HepG2 (cell line): ENCODE data around the gene CCT7. TPM values are rescaled to one million over a fixed set of nuclear protein-coding genes. Genes with fewer than 3 reads are reported as not detected.

ENCODE experiments used
- BATF2 ChIP-seq: sonication (generic); formaldehyde crosslinking; IDR thresholded peaks from 2 replicates; pipeline ENCODE4 v1.8.0; 2022; ENCODE audit warnings: mild to moderate bottlenecking, missing genetic modification reagents, moderate library complexity
- CAMTA2 ChIP-seq: sonication (generic); formaldehyde crosslinking; IDR thresholded peaks from 2 replicates; pipeline ENCODE4 v1.4.0; 2020; ENCODE audit warnings: mild to moderate bottlenecking, missing genetic modification reagents, borderline replicate concordance
- CHD4 ChIP-seq: fragments of 200-600 bp; sonication (generic); IDR thresholded peaks from 2 replicates; pipeline ENCODE4 v1.7.0; 2017; ENCODE audit warnings: mild to moderate bottlenecking, low read length, borderline replicate concordance
- DMAP1 ChIP-seq: IDR thresholded peaks from 2 replicates; pipeline ENCODE4 v1.6.1; 2016
- ELF3 ChIP-seq: IDR thresholded peaks from 2 replicates; pipeline ENCODE4 v1.6.1; 2016; ENCODE audit warnings: missing genetic modification reagents, missing compliant biosample characterization
- FOXP4 ChIP-seq: sonication (generic); formaldehyde crosslinking; IDR thresholded peaks from 2 replicates; pipeline ENCODE4 v1.4.0; 2020; ENCODE audit warnings: missing genetic modification reagents
- GMEB2 ChIP-seq: IDR thresholded peaks from 2 replicates; pipeline ENCODE4 v1.6.1; 2016; ENCODE audit warnings: missing biosample characterization, missing genetic modification reagents, low read depth
- HMG20A ChIP-seq: IDR thresholded peaks from 2 replicates; pipeline ENCODE4 v1.6.1; 2016; ENCODE audit warnings: borderline replicate concordance
- IRF2 ChIP-seq: IDR thresholded peaks from 2 replicates; pipeline ENCODE4 v1.6.1; 2018; ENCODE audit warnings: missing genetic modification reagents, missing compliant biosample characterization
- JUND ChIP-seq: sonication (generic); formaldehyde crosslinking; IDR thresholded peaks from 2 replicates; pipeline ENCODE4 v1.8.0; 2022; ENCODE audit warnings: mild to moderate bottlenecking, missing genetic modification reagents
- KLF11 ChIP-seq: IDR thresholded peaks from 2 replicates; pipeline ENCODE4 v1.6.1; 2016; ENCODE audit warnings: missing compliant biosample characterization
- KLF13 ChIP-seq: sonication (generic); formaldehyde crosslinking; IDR thresholded peaks from 2 replicates; pipeline ENCODE4 v1.4.0; 2020; ENCODE audit warnings: mild to moderate bottlenecking, missing genetic modification reagents
- KLF16 ChIP-seq, 2 experiments: sonication (generic) in 1 of 2; formaldehyde crosslinking in 1 of 2; IDR thresholded peaks; 2 replicates each; pipeline versions ENCODE4 v1.6.1 to v1.8.0; 2016 to 2023; ENCODE audit warnings: missing genetic modification reagents in 2 of 2, missing compliant biosample characterization in 1 of 2
- NR3C1 ChIP-seq: sonication (generic); formaldehyde crosslinking; IDR thresholded peaks from 2 replicates; pipeline ENCODE4 v1.4.0; 2020; ENCODE audit warnings: missing genetic modification reagents
- PHB2 ChIP-seq: fragments of 450-650 bp; IDR thresholded peaks from 2 replicates; pipeline ENCODE4 v1.6.1; 2018; ENCODE audit not compliant: partially characterized antibody
- SNAPC2 ChIP-seq: sonication (generic); formaldehyde crosslinking; IDR thresholded peaks from 2 replicates; pipeline ENCODE4 v1.8.1; 2022; ENCODE audit warnings: mild to moderate bottlenecking, missing genetic modification reagents
- TCF12 ChIP-seq, 2 experiments: fragments of 450-650 bp in 1 of 2; sonication (generic) in 1 of 2; formaldehyde crosslinking in 1 of 2; IDR thresholded peaks; 2 replicates each; pipeline versions ENCODE4 v1.6.1 to v1.8.0; 2017 to 2022; ENCODE audit warnings: antibody characterized with exemption in 1 of 2, mild to moderate bottlenecking in 1 of 2, missing genetic modification reagents in 1 of 2, moderate library complexity in 1 of 2
- ZBTB38 ChIP-seq: sonication (generic); formaldehyde crosslinking; IDR thresholded peaks from 2 replicates; pipeline ENCODE4 v1.5.1; 2020; ENCODE audit warnings: mild to moderate bottlenecking, missing genetic modification reagents
- ZC3H4 ChIP-seq: sonication (generic); formaldehyde crosslinking; IDR thresholded peaks from 2 replicates; pipeline ENCODE4 v1.4.0; 2020; ENCODE audit warnings: missing genetic modification reagents, borderline replicate concordance
- ZNF143 ChIP-seq: sonication (generic); formaldehyde crosslinking; IDR thresholded peaks from 2 replicates; pipeline ENCODE4 v1.4.0; 2020; ENCODE audit warnings: missing genetic modification reagents
- ZNF280B ChIP-seq: sonication (generic); formaldehyde crosslinking; IDR thresholded peaks from 2 replicates; pipeline ENCODE4 v1.5.0; 2020; ENCODE audit warnings: missing genetic modification reagents, mild to moderate bottlenecking, borderline replicate concordance
- ZNF441 ChIP-seq: sonication (generic); formaldehyde crosslinking; IDR thresholded peaks from 2 replicates; pipeline ENCODE4 v1.7.0; 2021; ENCODE audit warnings: missing genetic modification reagents, borderline replicate concordance
- ZNF615 ChIP-seq: sonication (generic); formaldehyde crosslinking; IDR thresholded peaks from 2 replicates; pipeline ENCODE4 v1.5.0; 2020; ENCODE audit warnings: mild to moderate bottlenecking, missing genetic modification reagents, borderline replicate concordance
- ZNF672 ChIP-seq: sonication (generic); formaldehyde crosslinking; IDR thresholded peaks from 2 replicates; pipeline ENCODE4 v1.8.1; 2022; ENCODE audit warnings: missing genetic modification reagents
- ZNF709 ChIP-seq: sonication (generic); formaldehyde crosslinking; IDR thresholded peaks from 2 replicates; pipeline ENCODE4 v1.5.0; 2020; ENCODE audit warnings: mild to moderate bottlenecking, missing genetic modification reagents
- ZNF75D ChIP-seq: sonication (generic); formaldehyde crosslinking; IDR thresholded peaks from 2 replicates; pipeline ENCODE4 v1.8.1; 2023; ENCODE audit warnings: missing genetic modification reagents, mild to moderate bottlenecking, borderline replicate concordance
- ZNF816 ChIP-seq: sonication (generic); formaldehyde crosslinking; IDR thresholded peaks from 2 replicates; pipeline ENCODE4 v1.8.0; 2022; ENCODE audit warnings: missing genetic modification reagents, mild to moderate bottlenecking, borderline replicate concordance
- polyA plus RNA-seq, 8 experiments: library from polyadenylated mRNA; depleted of rRNA in 3 of 8; stranded (reverse) in 7 of 8; unstranded in 1 of 8; fragments of >200 nt; fragmentation: Illumina TruSeq in 4 of 8; extraction: Trizol in 4 of 8; gene quantifications; 2 replicates each; pipeline versions ENCODE4 v1.2.1 to v1.2.3, GENCODE V29; 2011 to 2016; ENCODE audit warnings: low read depth in 4 of 8, missing spikeins in 1 of 8, mixed read lengths in 1 of 8; ENCODE audit not compliant: insufficient read depth in 1 of 8
- total RNA-seq, 5 experiments: library from RNA; depleted of rRNA; stranded (reverse); fragments of >200 nt; fragmentation: Illumina TruSeq; extraction: Trizol; gene quantifications; 2 replicates each; pipeline ENCODE4 v1.2.3, GENCODE V29; 2016; ENCODE audit warnings: low read depth in 1 of 5

The CCT7 gene
- total and polyA plus RNA-seq, 2 of the 13 experiments (the other 11 are each of a cell fraction or from before 2014, with no cell fraction given), result 347 to 517 TPM

- TF ChIP-seq IRF2 (CRISPR knock-in tag) (peak; percentile 67; the same call in 1 of the 2 replicates), ZNF615 (CRISPR knock-in tag) (no peak), CHD4 (no peak), ZNF143 (CRISPR knock-in tag) (no peak), KLF13 (CRISPR knock-in tag) (no peak), CAMTA2 (CRISPR knock-in tag) (0 out of 2 replicates have a peak, but pooled peaks have one; percentile 71), HMG20A (CRISPR knock-in tag) (no peak), ZNF280B (CRISPR knock-in tag) (no peak; the same call in 1 of the 2 replicates), FOXP4 (peak; percentile 51), DMAP1 (no peak), ZNF75D (CRISPR knock-in tag) (peak; percentile 88), PHB2 (no peak), SNAPC2 (CRISPR knock-in tag) (peak; percentile 62; the same call in 1 of the 2 replicates), ZC3H4 (CRISPR knock-in tag) (0 out of 2 replicates have a peak, but pooled peaks have one; percentile 64), KLF16 (CRISPR knock-in tag; IDR thresholded peaks at IDR 0.05) (peak in 1 of 2 experiments; percentile 92; a peak in 2 of 4 replicates), JUND (CRISPR knock-in tag) (0 out of 2 replicates have a peak, but pooled peaks have one; percentile 23), ZNF441 (peak; percentile 87), BATF2 (CRISPR knock-in tag) (no peak), KLF11 (CRISPR knock-in tag) (peak; percentile 91; the same call in 1 of the 2 replicates), ZBTB38 (CRISPR knock-in tag) (no peak), ELF3 (CRISPR knock-in tag) (peak; percentile 50), ZNF816 (CRISPR knock-in tag) (no peak), NR3C1 (CRISPR knock-in tag) (no peak), ZNF709 (CRISPR knock-in tag) (peak; percentile 72; the same call in 1 of the 2 replicates), GMEB2 (CRISPR knock-in tag) (no peak), ZNF672 (CRISPR knock-in tag) (no peak), TCF12 (IDR thresholded peaks at IDR 0.05) (no peak), TCF12 (CRISPR knock-in tag; IDR thresholded peaks at IDR 0.05) (no peak)
Observed at GRCh38 chr2:73291093-73291460, 57.0 kb downstream of the CCT7 start (continued).
